GM18526 (cell line): Measurements from ENCODE around the gene KIF1A.

Source experiments
- POLR2A ChIP-seq: IDR thresholded peaks from 3 replicates; pipeline ENCODE4 v1.6.1; 2011; ENCODE audit not compliant: insufficient read length; ENCODE audit errors: extremely low read depth

KIF1A gene

GRCh38 chr2:240757086-240757614 lies 62.9 kb downstream of the KIF1A start:
- no peak for TF ChIP-seq POLR2A

DNA sequence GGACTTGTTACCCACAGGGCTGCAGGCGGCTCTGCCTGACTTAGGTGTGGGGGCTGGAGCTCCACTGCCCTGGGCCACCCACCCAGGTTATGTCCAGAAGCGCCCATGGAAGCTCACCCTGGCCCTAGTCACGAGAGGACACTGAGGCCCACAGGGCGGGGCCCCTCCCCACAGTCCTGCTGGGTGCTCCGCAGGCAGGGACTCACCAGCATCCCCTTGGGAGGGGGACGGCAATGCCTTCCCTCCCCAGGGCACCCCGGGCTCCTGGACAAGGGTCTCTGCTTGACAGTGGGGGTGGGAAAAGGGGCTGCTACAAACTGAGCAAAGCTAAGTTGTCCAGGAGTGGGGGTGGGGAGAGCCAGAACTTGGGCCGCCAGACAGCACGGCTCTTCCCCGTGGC lies 67.8 kb downstream of the KIF1A start:
- no peak for TF ChIP-seq POLR2A

GRCh38 chr2:240750409-240750808 lies 69.6 kb downstream of the KIF1A start:
- no peak for TF ChIP-seq POLR2A

GRCh38 chr2:240749516-240749915 lies 70.5 kb downstream of the KIF1A start:
- no peak for TF ChIP-seq POLR2A

DNA sequence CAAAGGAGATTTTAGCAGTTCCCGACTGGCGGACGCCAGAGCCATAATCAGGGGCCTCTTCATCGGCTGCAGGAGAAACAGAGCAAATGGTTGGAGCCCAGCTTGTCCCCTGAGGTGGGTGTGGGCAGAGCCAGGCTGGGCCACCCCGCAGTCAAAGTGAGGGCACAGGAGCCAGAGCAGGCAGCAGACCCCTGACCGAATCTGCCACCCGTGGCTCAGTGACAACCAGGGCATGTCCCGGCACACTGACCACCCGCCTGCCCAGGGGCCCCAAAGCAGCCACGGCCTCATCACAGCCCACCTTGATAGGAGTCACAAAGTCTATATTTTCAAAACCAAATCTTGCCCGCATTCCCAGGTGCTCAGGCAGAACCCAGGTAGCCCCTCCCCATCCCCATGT lies 72.8 kb downstream of the KIF1A start:
- no peak for TF ChIP-seq POLR2A

DNA sequence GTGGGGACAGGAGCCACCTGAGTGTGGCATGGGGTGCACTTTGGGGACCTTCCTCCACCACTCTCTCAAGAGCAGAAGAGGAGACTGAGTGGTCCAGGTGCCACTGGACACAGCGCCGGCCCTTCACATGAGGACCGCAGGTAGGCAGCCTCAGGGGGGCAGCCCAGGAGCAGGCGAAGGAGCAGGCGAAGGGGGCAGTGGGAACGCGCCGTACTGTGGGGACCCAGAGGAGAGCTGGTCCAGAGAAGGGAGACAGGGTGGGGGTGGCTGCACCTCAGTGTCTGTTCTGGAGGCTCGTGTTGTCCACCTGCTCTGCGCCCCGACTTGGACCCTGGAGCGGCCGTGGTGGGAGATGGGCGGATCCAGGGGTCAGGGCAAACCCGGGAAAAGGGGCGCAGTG lies 73.3 kb downstream of the KIF1A start:
- no peak for TF ChIP-seq POLR2A

DNA sequence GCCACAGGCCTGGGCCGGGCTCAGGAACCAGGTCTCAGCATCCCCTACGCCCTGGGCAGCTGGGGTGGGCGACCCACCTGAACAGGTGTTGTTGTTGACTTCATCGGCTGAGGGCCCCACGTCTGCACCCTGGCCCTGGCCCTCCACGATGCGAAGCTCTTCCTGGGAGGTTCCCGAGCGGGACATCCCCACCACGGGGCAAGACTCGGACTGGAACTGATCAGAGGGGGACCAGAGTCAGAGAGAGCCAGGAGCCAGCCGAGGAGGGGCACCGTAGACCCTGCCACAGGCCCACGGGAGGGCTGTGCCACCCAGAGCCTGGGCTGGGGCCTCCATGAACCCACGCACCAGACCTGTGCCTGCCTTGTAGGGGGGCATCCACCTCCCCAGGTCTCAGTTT lies 74.1 kb downstream of the KIF1A start:
- TF ChIP-seq POLR2A: no peak

GRCh38 chr2:240745456-240745855 lies 74.6 kb downstream of the KIF1A start:
- no peak for TF ChIP-seq POLR2A

- no peak for TF ChIP-seq POLR2A
Measured at GRCh38 chr2:240742602-240743095, 77.4 kb downstream of the KIF1A start.

- no peak for TF ChIP-seq POLR2A
Measured at GRCh38 chr2:240741091-240741490, 78.9 kb downstream of the KIF1A start.

- TF ChIP-seq POLR2A: no peak
Measured at GRCh38 chr2:240739797-240740196, 80.2 kb downstream of the KIF1A start.

DNA sequence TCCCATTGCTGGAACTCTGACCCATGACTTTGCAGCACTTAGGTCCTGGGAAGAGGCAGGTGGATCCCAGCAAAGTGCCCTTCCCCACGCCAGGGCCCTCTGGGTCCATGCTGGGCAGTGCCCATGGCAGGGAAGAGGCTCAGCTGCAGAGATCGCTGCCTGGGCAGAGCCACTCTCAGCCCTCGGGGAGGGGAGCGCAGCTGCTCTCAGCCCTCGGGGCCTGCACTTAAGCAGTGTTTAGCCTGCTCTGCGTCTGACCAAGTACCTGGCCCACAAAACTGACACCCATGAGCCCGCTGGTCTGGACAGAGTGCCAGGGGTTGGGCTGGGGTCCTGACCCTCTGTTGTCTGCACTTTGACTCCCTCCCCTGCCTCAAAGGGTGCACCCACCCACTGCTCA lies 82.1 kb downstream of the KIF1A start:
- no peak for TF ChIP-seq POLR2A

DNA sequence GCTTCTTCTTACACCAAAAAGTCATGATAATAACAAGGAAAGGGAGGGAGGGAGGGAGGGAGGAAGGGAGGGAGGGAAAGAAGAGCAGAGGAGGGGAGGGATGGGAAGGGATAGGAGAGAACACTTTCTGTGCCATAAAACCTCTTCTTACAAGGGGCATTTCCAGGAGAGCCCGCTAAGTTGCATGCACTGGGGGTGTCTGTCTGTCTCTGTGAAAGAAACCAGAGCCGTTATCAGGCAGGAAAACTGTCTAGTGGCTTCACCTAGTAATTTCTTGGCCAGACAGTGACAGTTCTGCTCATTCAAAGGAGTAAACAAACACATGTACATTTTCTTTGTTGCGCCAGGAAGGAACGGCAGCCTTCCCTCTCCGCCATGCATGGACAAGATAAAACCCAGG lies 82.5 kb downstream of the KIF1A start:
- TF ChIP-seq POLR2A: no peak

DNA sequence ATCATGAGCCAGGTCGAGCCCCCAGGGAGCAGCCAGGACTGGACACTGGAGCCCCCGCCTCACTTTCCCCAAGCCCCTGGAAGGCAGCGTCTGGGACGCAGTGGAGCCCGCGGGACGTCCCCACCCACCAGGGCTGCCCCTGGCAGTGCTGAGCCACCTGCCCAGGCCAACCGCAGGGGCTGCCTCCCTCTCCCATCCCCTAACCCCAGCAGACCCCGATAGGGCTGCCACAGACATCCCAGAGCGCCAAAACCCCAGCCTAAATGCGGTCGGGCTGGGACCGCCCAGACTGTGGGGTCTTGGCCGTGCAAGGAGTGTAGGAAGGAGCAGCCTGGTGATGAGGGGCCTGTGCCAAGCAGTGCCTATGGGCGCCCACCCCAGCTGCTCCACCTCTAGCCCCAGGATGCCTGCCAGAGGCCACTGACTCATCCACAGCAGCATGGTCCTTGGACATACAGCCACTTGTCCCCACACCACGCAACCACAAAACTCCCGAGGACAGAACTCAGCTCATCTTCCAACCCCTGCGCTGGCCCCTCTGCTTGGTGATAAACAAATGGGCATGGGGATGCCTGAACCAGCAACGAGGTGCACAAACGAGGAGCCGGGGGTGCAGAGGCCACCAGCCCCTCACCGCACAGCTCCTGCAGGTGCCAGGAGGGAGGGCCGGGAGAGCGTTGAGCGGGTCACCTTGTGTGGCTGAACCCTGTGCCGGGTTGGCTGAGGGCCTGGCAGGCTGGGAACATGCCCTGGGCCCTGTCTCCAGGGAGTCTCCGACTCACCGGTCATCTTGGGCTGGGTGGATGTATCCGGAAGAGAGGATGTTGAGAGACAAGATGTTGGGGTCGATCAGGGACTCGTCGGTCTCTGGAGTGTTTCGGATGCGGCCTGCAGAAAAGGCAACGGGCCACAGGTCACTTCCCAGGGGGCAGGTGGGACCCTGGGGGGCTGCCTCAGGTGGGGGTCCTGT lies 83.5 kb downstream of the KIF1A start:
- no peak for TF ChIP-seq POLR2A

GRCh38 chr2:240735476-240735875 lies 84.5 kb downstream of the KIF1A start:
- TF ChIP-seq POLR2A: no peak

DNA sequence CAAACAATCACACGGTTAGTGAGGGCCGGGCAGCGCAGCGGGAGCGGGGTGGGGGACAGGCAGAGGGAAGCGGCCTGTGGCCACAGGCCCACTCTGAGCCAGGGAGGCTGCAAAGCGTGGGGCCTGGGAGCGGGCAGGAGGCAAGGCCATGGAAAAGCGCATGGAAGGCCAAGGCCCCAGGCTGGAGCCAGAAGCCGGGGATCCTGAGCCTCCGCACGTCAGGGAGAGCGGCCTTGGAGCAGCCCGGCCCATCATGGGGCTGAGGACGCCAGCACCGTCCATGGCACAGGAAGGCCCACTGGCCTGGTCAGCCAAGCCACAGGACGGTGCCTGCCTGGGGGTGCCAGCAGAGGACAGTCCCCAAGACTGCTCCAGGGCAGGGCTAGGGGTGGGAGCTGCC lies 85.3 kb downstream of the KIF1A start:
- TF ChIP-seq POLR2A: no peak
